H9 (cell line): ENCODE results near the gene MRAS. TPM values are rescaled to one million over a fixed set of nuclear protein-coding genes. Genes with fewer than 3 reads are reported as not detected.

Experiments
- DNase-seq: peaks from one replicate; pipeline ENCODE4 v3.0.0-alpha.2; 2017
- H2AFZ ChIP-seq: one replicate; pipeline ENCODE4 v1.6.1; 2013; ENCODE audit warnings: mild to moderate bottlenecking, low read length, control low read depth, moderate library complexity
- H2AK5ac ChIP-seq: 2 replicates; pipeline ENCODE4 v1.6.1; 2013; ENCODE audit warnings: low read length, control low read depth, mixed read lengths; ENCODE audit not compliant: insufficient read length
- H2BK120ac ChIP-seq: one replicate; pipeline ENCODE4 v1.6.1; 2013; ENCODE audit warnings: low read depth, mild to moderate bottlenecking, low read length, control low read depth, inconsistent platforms; ENCODE audit not compliant: poor library complexity, severe bottlenecking
- H2BK12ac ChIP-seq: 2 replicates; pipeline ENCODE4 v1.6.1; 2013; ENCODE audit warnings: low read length, control low read depth, mixed read lengths, low read depth; ENCODE audit not compliant: insufficient read length
- H2BK15ac ChIP-seq: 2 replicates; pipeline ENCODE4 v1.6.1; 2013; ENCODE audit warnings: low read depth, low read length, control low read depth
- H2BK20ac ChIP-seq: one replicate; pipeline ENCODE4 v1.6.1; 2013; ENCODE audit warnings: low read depth, mild to moderate bottlenecking, low read length, control low read depth, inconsistent platforms; ENCODE audit not compliant: poor library complexity, severe bottlenecking
- H2BK5ac ChIP-seq: 2 replicates; pipeline ENCODE4 v1.6.1; 2013; ENCODE audit warnings: low read length, control low read depth, mixed read lengths; ENCODE audit not compliant: insufficient read length
- H3K14ac ChIP-seq: 2 replicates; pipeline ENCODE4 v1.6.1; 2013; ENCODE audit warnings: low read length, control low read depth; ENCODE audit not compliant: insufficient read depth
- H3K18ac ChIP-seq: 2 replicates; pipeline ENCODE4 v1.6.1; 2013; ENCODE audit warnings: low read depth, mild to moderate bottlenecking, mixed read lengths, low read length, control low read depth; ENCODE audit not compliant: insufficient read length
- H3K23ac ChIP-seq: 2 replicates; pipeline ENCODE4 v1.6.1; 2013; ENCODE audit warnings: low read length, control low read depth, mixed read lengths, low read depth; ENCODE audit not compliant: insufficient read length
- H3K23me2 ChIP-seq: 2 replicates; pipeline ENCODE4 v1.6.1; 2013; ENCODE audit warnings: low read depth, mild to moderate bottlenecking, mixed read lengths, low read length, control low read depth; ENCODE audit not compliant: insufficient read length, poor library complexity, severe bottlenecking
- H3K27ac ChIP-seq: 2 replicates; pipeline ENCODE4 v1.5.1; 2013; ENCODE audit warnings: low read length, control low read depth, mixed read lengths, low read depth; ENCODE audit not compliant: insufficient read length
- H3K27me3 ChIP-seq: 2 replicates; pipeline ENCODE4 v1.6.1; 2013; ENCODE audit warnings: low read length, control low read depth, inconsistent platforms; ENCODE audit not compliant: insufficient read depth
- H3K4ac ChIP-seq: 2 replicates; pipeline ENCODE4 v1.6.1; 2013; ENCODE audit warnings: low read depth, mild to moderate bottlenecking, control low read depth, inconsistent platforms, low read length, moderate library complexity
- H3K4me1 ChIP-seq: 2 replicates; pipeline ENCODE4 v1.6.1; 2013; ENCODE audit warnings: low read length, control low read depth, inconsistent platforms; ENCODE audit not compliant: insufficient read depth
- H3K4me2 ChIP-seq: 2 replicates; pipeline ENCODE4 v1.6.1; 2013; ENCODE audit warnings: low read length, control low read depth, mixed read lengths; ENCODE audit not compliant: insufficient read length, insufficient read depth
- H3K56ac ChIP-seq: 2 replicates; pipeline ENCODE4 v1.6.1; 2013; ENCODE audit warnings: low read depth, mild to moderate bottlenecking, mixed read lengths, low read length, control low read depth; ENCODE audit not compliant: insufficient read length
- H3K79me1 ChIP-seq: 2 replicates; pipeline ENCODE4 v1.6.1; 2013; ENCODE audit warnings: low read depth, mild to moderate bottlenecking, moderate library complexity, low read length, control low read depth, inconsistent platforms; ENCODE audit not compliant: insufficient read depth, poor library complexity, severe bottlenecking
- H3K79me2 ChIP-seq: 2 replicates; pipeline ENCODE4 v1.6.1; 2013; ENCODE audit warnings: low read length, control low read depth, inconsistent platforms; ENCODE audit not compliant: insufficient read depth
- H3K9ac ChIP-seq: 2 replicates; pipeline ENCODE4 v1.6.1; 2013; ENCODE audit warnings: low read length, control low read depth, mixed read lengths; ENCODE audit not compliant: insufficient read length; ENCODE audit errors: extremely low read depth
- H3K9me3 ChIP-seq: one replicate; pipeline ENCODE4 v1.6.1; 2013; ENCODE audit warnings: low read depth, low read length, inconsistent platforms; ENCODE audit not compliant: control insufficient read depth
- H3T11ph ChIP-seq: one replicate; pipeline ENCODE4 v1.6.1; 2013; ENCODE audit warnings: mild to moderate bottlenecking, low read length, control low read depth, inconsistent platforms
- H4K20me1 ChIP-seq: one replicate; pipeline ENCODE4 v1.6.1; 2013; ENCODE audit not compliant: control insufficient read depth, insufficient read length, insufficient read depth
- H4K5ac ChIP-seq: 2 replicates; pipeline ENCODE4 v1.6.1; 2013; ENCODE audit warnings: low read depth, mild to moderate bottlenecking, mixed read lengths, low read length, control low read depth; ENCODE audit not compliant: insufficient read length
- H4K8ac ChIP-seq: replicated peaks from 2 replicates; pipeline ENCODE4 v1.6.1; 2013; ENCODE audit warnings: low read length, control low read depth, mixed read lengths, low read depth; ENCODE audit not compliant: insufficient read length
- H4K91ac ChIP-seq: 2 replicates; pipeline ENCODE4 v1.6.1; 2013; ENCODE audit warnings: low read depth, mild to moderate bottlenecking, moderate library complexity, mixed read lengths, low read length, control low read depth; ENCODE audit not compliant: insufficient read length
- H3K27ac Mint-ChIP-seq, 3 experiments: 2 replicates in 2 of 3; 3 replicates in 1 of 3; pipeline ENCODE4 v1.8.0; 2020 to 2021; ENCODE audit warnings: mixed read lengths in 3 of 3, mild to moderate bottlenecking in 1 of 3, moderate library complexity in 1 of 3
- H3K27me3 Mint-ChIP-seq: 2 replicates; pipeline ENCODE4 v1.8.0; 2021; ENCODE audit warnings: low read depth, mild to moderate bottlenecking, moderate library complexity, mixed read lengths
- H3K36me3 Mint-ChIP-seq, 3 experiments: 2 replicates in 2 of 3; 3 replicates in 1 of 3; pipeline ENCODE4 v1.8.0; 2020 to 2021; ENCODE audit warnings: low read depth in 3 of 3, mixed read lengths in 3 of 3; ENCODE audit not compliant: insufficient read depth in 1 of 3
- H3K4me1 Mint-ChIP-seq, 2 experiments: 2 replicates each; pipeline ENCODE4 v1.8.0; 2020; ENCODE audit warnings: mixed read lengths in 2 of 2
- H3K4me3 Mint-ChIP-seq, 2 experiments: 2 replicates in 1 of 2; 3 replicates in 1 of 2; pipeline ENCODE4 v1.8.0; 2020 to 2021; ENCODE audit warnings: mild to moderate bottlenecking in 2 of 2, mixed read lengths in 2 of 2, moderate library complexity in 1 of 2
- H3K9me3 Mint-ChIP-seq, 2 experiments: 2 replicates in 1 of 2; 3 replicates in 1 of 2; pipeline ENCODE4 v1.8.0; 2020; ENCODE audit warnings: mild to moderate bottlenecking in 2 of 2, mixed read lengths in 2 of 2, moderate library complexity in 1 of 2
- CTCF ChIP-seq: fragments of 200-600 bp; sonication (generic); conservative IDR thresholded peaks from 3 replicates; pipeline ENCODE4 v1.8.0; 2021; ENCODE audit warnings: antibody characterized with exemption, mild to moderate bottlenecking
- WGBS: extraction: QIAGEN DNeasy Blood & Tissue Kit; methylation state at CpG from one replicate; pipeline ENCODE4 v1.1.7; 2013; ENCODE audit warnings: missing lambda C conversion rate, low lambda C conversion rate, mixed read lengths; ENCODE audit not compliant: insufficient read length; ENCODE audit errors: extremely low coverage; 5-methylcytosine and 5-hydroxymethylcytosine counted together
- total RNA-seq: library from RNA; stranded (reverse); gene quantifications from 2 replicates; pipeline ENCODE4 v1.2.1, GENCODE V29; 2021

The MRAS gene
- total RNA-seq, 1 experiment from 2014 or later, result 10.9 TPM

GRCh38 chr3:138332472-138333073, 15.8 kb upstream of the MRAS start:
- Histone ChIP-seq H3K4me1 (peaks cover 11% of the 10 kb centered on the region), H3K23me2 (peaks cover 7% of the 10 kb centered on the region), H3K79me1 (no peaks in the 10 kb centered on the region), H3K27ac (no peak overlapping the region), H3K4ac (no peak overlapping the region), H4K91ac (no peak overlapping the region), H3K18ac (no peak overlapping the region), H3K9me3 (no peaks in the 10 kb centered on the region), H2AK5ac (no peak overlapping the region), H3T11ph (no peak overlapping the region), H2BK12ac (no peak overlapping the region), H3K56ac (no peak overlapping the region), H4K5ac (no peak overlapping the region), H3K9ac (no peak overlapping the region), H2BK5ac (no peak overlapping the region), H3K23ac (no peak overlapping the region), H2BK20ac (no peak overlapping the region), H4K20me1 (no peaks in the 10 kb centered on the region), H2AFZ (no peak overlapping the region), H3K27me3 (no peaks in the 10 kb centered on the region), H2BK120ac (no peak overlapping the region), H2BK15ac (no peak overlapping the region), H3K4me2 (no peak overlapping the region), H3K79me2 (no peaks in the 10 kb centered on the region), H4K8ac (no peak overlapping the region), H3K14ac (no peak overlapping the region)
- no peak for DNase-seq
- H3K4me3 Mint-ChIP-seq, result no peak overlapping the region
- peak overlapping the region in 1 of 3 experiments; percentile 49; a peak in 1 of 7 replicates for H3K27ac Mint-ChIP-seq
- no peaks in the 10 kb centered on the region for H3K36me3 Mint-ChIP-seq
- TF ChIP-seq CTCF, result peak; percentile 76
- H3K9me3 Mint-ChIP-seq, result no peaks in the 10 kb centered on the region
- no CpG with 5 or more reads among the region's 4 CpGs for WGBS
- H3K4me1 Mint-ChIP-seq, result peaks cover 34 to 43% of the 10 kb centered on the region in 2 experiments
- peaks cover 8% of the 10 kb centered on the region for H3K27me3 Mint-ChIP-seq
